GM23338 (cell line): ENCODE data around the gene UTS2R. TPM values are rescaled to one million over a fixed set of nuclear protein-coding genes. Genes with fewer than 3 reads are reported as not detected.
"Not testable (repeated sequence)": the region's sequence is repeated elsewhere in the genome, so short reads cannot be mapped to it uniquely, and the experiment has no call there.

Source experiments
- ATAC-seq: fragments of 200-7000 bp; cut with Tn5 transposase; 3 replicates; pipeline ENCODE4 v1.9.1; 2020
- DNase-seq: peaks from one replicate; pipeline ENCODE4 v3.0.0-alpha.2; 2015; ENCODE audit warnings: low spot score
- H2AFZ ChIP-seq: fragments of 200-600 bp; sonication (generic); 2 replicates; pipeline ENCODE4 v1.8.0; 2016; ENCODE audit warnings: antibody characterized with exemption, mild to moderate bottlenecking, moderate library complexity
- H3F3A ChIP-seq: fragments of 200-600 bp; sonication (generic); replicated peaks from 2 replicates; pipeline ENCODE4 v1.8.0; 2017; ENCODE audit warnings: antibody characterized with exemption, mixed run types, low read depth
- H3K27ac ChIP-seq: fragments of 200-600 bp; sonication (generic); 2 replicates; pipeline ENCODE4 v1.6.1; 2016; ENCODE audit warnings: low read depth
- H3K27me3 ChIP-seq: fragments of 200-600 bp; sonication (generic); 2 replicates; pipeline ENCODE4 v1.8.0; 2016; ENCODE audit warnings: mild to moderate bottlenecking, mixed run types, moderate library complexity; ENCODE audit not compliant: insufficient read depth
- H3K36me3 ChIP-seq: fragments of 200-600 bp; sonication (generic); 2 replicates; pipeline ENCODE4 v1.8.0; 2016; ENCODE audit warnings: mild to moderate bottlenecking; ENCODE audit not compliant: insufficient read depth
- H3K4me1 ChIP-seq: fragments of 200-600 bp; sonication (generic); 2 replicates; pipeline ENCODE4 v1.8.0; 2016; ENCODE audit warnings: mild to moderate bottlenecking, moderate library complexity; ENCODE audit not compliant: insufficient read depth
- H3K4me2 ChIP-seq: fragments of 200-600 bp; sonication (generic); 2 replicates; pipeline ENCODE4 v1.7.1; 2017; ENCODE audit warnings: mixed run types
- H3K4me3 ChIP-seq: fragments of 200-600 bp; sonication (generic); 2 replicates; pipeline ENCODE4 v1.6.1; 2016; ENCODE audit warnings: mixed run types
- H3K79me2 ChIP-seq: fragments of 200-600 bp; sonication (generic); replicated peaks from 2 replicates; pipeline ENCODE4 v1.8.0; 2017; ENCODE audit warnings: mild to moderate bottlenecking; ENCODE audit not compliant: insufficient read depth
- H3K9me2 ChIP-seq: fragments of 200-600 bp; sonication (generic); 2 replicates; pipeline ENCODE4 v1.8.0; 2017; ENCODE audit not compliant: insufficient read depth
- H4K20me1 ChIP-seq: fragments of 200-600 bp; sonication (generic); replicated peaks from 2 replicates; pipeline ENCODE4 v1.8.0; 2017; ENCODE audit warnings: mild to moderate bottlenecking; ENCODE audit not compliant: insufficient read depth
- H3K27ac Mint-ChIP-seq: 2 replicates; pipeline ENCODE4 v1.8.0; 2020; ENCODE audit warnings: inconsistent platforms, mild to moderate bottlenecking, moderate library complexity, mixed read lengths
- H3K27me3 Mint-ChIP-seq: 3 replicates; pipeline ENCODE4 v1.8.0; 2022; ENCODE audit warnings: low read depth, mild to moderate bottlenecking, moderate library complexity, mixed read lengths, inconsistent platforms; ENCODE audit not compliant: insufficient read depth, poor library complexity
- H3K36me3 Mint-ChIP-seq: 3 replicates; pipeline ENCODE4 v1.8.0; 2021; ENCODE audit warnings: low read depth, mild to moderate bottlenecking, inconsistent platforms, moderate library complexity, mixed read lengths
- H3K4me1 Mint-ChIP-seq: 3 replicates; pipeline ENCODE4 v1.8.0; 2020; ENCODE audit warnings: mild to moderate bottlenecking, inconsistent platforms, mixed read lengths
- H3K4me3 Mint-ChIP-seq: 3 replicates; pipeline ENCODE4 v1.8.0; 2021; ENCODE audit warnings: moderate library complexity, mild to moderate bottlenecking, inconsistent platforms, mixed read lengths
- H3K9me3 Mint-ChIP-seq: 3 replicates; pipeline ENCODE4 v1.8.0; 2020; ENCODE audit warnings: moderate library complexity, mild to moderate bottlenecking, inconsistent platforms, mixed read lengths
- CREB1 ChIP-seq: fragments of 250-450 bp; sonication (Bioruptor Pico); IDR thresholded peaks from 2 replicates; pipeline ENCODE4 v1.5.0; 2020; ENCODE audit warnings: low read depth, mild to moderate bottlenecking, moderate library complexity
- CTCF ChIP-seq, 2 experiments: fragments of 200-600 bp in 1 of 2; sonication (generic) in 1 of 2; conservative IDR thresholded peaks; 2 replicates each; pipeline versions ENCODE4 v1.5.1 to v1.6.1; 2016 to 2017; ENCODE audit warnings: antibody characterized with exemption in 2 of 2, low read depth in 2 of 2, mild to moderate bottlenecking in 2 of 2, moderate library complexity in 1 of 2
- EZH2 ChIP-seq: fragments of 200-600 bp; sonication (generic); IDR thresholded peaks from one replicate; pipeline ENCODE4 v1.8.0; 2017; ENCODE audit warnings: antibody characterized with exemption, mild to moderate bottlenecking, low read depth; ENCODE audit not compliant: unreplicated experiment
- EZH2phosphoT487 ChIP-seq: fragments of 200-600 bp; sonication (generic); IDR thresholded peaks from one replicate; pipeline ENCODE4 v1.8.1; 2018; ENCODE audit warnings: antibody characterized with exemption; ENCODE audit not compliant: unreplicated experiment
- JUNB ChIP-seq: IDR thresholded peaks from one replicate; pipeline ENCODE4 v1.6.1; 2016; ENCODE audit warnings: antibody characterized with exemption; ENCODE audit not compliant: unreplicated experiment
- STAT1 ChIP-seq: IDR thresholded peaks from one replicate; pipeline ENCODE4 v1.6.1; 2016; ENCODE audit warnings: antibody characterized with exemption; ENCODE audit not compliant: unreplicated experiment
- ZNF114 ChIP-seq: fragments of 250-450 bp; sonication (Bioruptor Pico); IDR thresholded peaks from 2 replicates; pipeline ENCODE4 v1.5.0; 2020; ENCODE audit warnings: mild to moderate bottlenecking, moderate library complexity
- polyA plus RNA-seq: library from polyadenylated mRNA; unstranded; fragments of >200 nt; fragmentation: Nextera tagmentation; extraction: Ambion mirVana; gene quantifications from 2 replicates; pipeline ENCODE4 v1.2.1, GENCODE V29; 2016
- total RNA-seq: library from RNA; depleted of rRNA; stranded (reverse); fragments of >200 nt; shearing (Covaris generic); gene quantifications from 2 replicates; pipeline ENCODE4 v1.2.3, GENCODE V29; 2014

Gene UTS2R
- total and polyA plus RNA-seq, 2 experiments from 2014 or later, result 0.49 TPM; not detected in 1

- H3K27me3 Mint-ChIP-seq, result peaks cover 8% of the 10 kb centered on the region
- ATAC-seq (no peak), DNase-seq (no peak)
- Histone ChIP-seq H3K4me1 (no peaks in the 10 kb centered on the region), H3F3A (no peaks in the 10 kb centered on the region), H3K27ac (no peak overlapping the region), H3K9me2 (no peaks in the 10 kb centered on the region), H3K4me3 (no peak overlapping the region), H3K27me3 (no peaks in the 10 kb centered on the region), H3K36me3 (no peaks in the 10 kb centered on the region), H2AFZ (no peak overlapping the region), H4K20me1 (no peaks in the 10 kb centered on the region), H3K4me2 (no peak overlapping the region), H3K79me2 (no peaks in the 10 kb centered on the region)
- TF ChIP-seq EZH2phosphoT487 (no peak), STAT1 (no peak), EZH2 (no peak)
- H3K4me3 Mint-ChIP-seq, result no peak overlapping the region
- peaks cover 13% of the 10 kb centered on the region for H3K9me3 Mint-ChIP-seq
- H3K36me3 Mint-ChIP-seq, result peaks cover 4% of the 10 kb centered on the region
- H3K4me1 Mint-ChIP-seq, result peaks cover 4% of the 10 kb centered on the region; the same call in 1 of the 3 replicates
- H3K27ac Mint-ChIP-seq, result no peak overlapping the region
Observed at GRCh38 chr17:82345151-82345976, 26.2 kb upstream of the UTS2R start.

- H3K27me3 ChIP-seq, result no peaks in the 10 kb centered on the region
- H3K4me3 Mint-ChIP-seq, result no peak overlapping the region
- H3K9me2 ChIP-seq, result no peaks in the 10 kb centered on the region
- H3F3A ChIP-seq, result no peaks in the 10 kb centered on the region
- H2AFZ ChIP-seq, result no peak overlapping the region
- peaks cover 3% of the 10 kb centered on the region; the same call in 1 of the 3 replicates for H3K9me3 Mint-ChIP-seq
- no peaks in the 10 kb centered on the region for H3K36me3 Mint-ChIP-seq
- H3K36me3 ChIP-seq, result no peaks in the 10 kb centered on the region
- H3K27ac ChIP-seq, result no peak overlapping the region
- no peak overlapping the region for H3K4me3 ChIP-seq
- ATAC-seq (no peak), DNase-seq (no peak)
- H4K20me1 ChIP-seq, result no peaks in the 10 kb centered on the region
- H3K79me2 ChIP-seq, result no peaks in the 10 kb centered on the region
- H3K4me1 ChIP-seq, result no peaks in the 10 kb centered on the region
- H3K4me2 ChIP-seq, result no peak overlapping the region
- H3K27me3 Mint-ChIP-seq, result peaks cover 7% of the 10 kb centered on the region
- no peak overlapping the region for H3K27ac Mint-ChIP-seq
- TF ChIP-seq CREB1 (CRISPR knock-in tag), result no peak
- no peak for TF ChIP-seq JUNB
- no peak for TF ChIP-seq CTCF (conservative IDR thresholded peaks at IDR 0.05; ENCODE audit: low read depth in 2 of 2)
- TF ChIP-seq ZNF114, result no peak
- no peak for TF ChIP-seq EZH2
- TF ChIP-seq STAT1, result no peak
- H3K4me1 Mint-ChIP-seq, result peaks cover 4% of the 10 kb centered on the region; the same call in 1 of the 3 replicates
Observed at GRCh38 chr17:82346342-82347300, 24.9 kb upstream of the UTS2R start.

GRCh38 chr17:82347994-82348393 is 23.6 kb upstream of the UTS2R start:
- not testable (repeated sequence) for H3K27ac Mint-ChIP-seq, DNase-seq

More at GRCh38 chr17:82347994-82348393, 23.6 kb upstream of the UTS2R start:
- H3K4me1 Mint-ChIP-seq, H3K27ac ChIP-seq, H3K79me2 ChIP-seq, H3K4me3 Mint-ChIP-seq, H3K4me3 ChIP-seq, H3K9me2 ChIP-seq, H4K20me1 ChIP-seq, H3F3A ChIP-seq, H3K9me3 Mint-ChIP-seq, H3K36me3 Mint-ChIP-seq, ATAC-seq, H2AFZ ChIP-seq, H3K4me1 ChIP-seq, H3K4me2 ChIP-seq, H3K36me3 ChIP-seq, H3K27me3 Mint-ChIP-seq, H3K27me3 ChIP-seq: not testable (repeated sequence)
